ENCODE results near the gene ETV3.

DNA sequence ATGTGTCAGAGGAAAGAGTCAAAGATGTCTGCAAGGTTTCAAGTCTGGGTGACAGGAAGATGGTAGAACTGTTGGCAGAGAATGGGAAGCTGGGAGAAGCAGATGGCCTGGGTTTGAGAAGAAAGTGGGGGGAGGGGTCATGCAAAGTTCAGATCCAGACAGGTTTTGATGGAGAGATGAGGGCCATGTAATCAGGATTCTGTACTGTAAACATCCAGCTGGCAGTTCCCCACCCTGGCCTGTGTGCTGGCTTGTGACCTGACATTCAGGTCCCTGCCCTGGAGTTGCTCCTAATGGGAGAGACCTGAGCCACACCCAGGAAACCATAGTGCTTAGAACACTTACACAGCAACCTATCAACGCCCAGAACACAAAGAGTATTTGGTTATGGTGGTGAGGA, 15.6 kb upstream of the ETV3 start:
- TF ChIP-seq CTCF (IDR thresholded peaks at IDR 0.05) = no peak
- no peak for TF ChIP-seq POLR2A (IDR thresholded peaks at IDR 0.05)
